ENCODE measurements around the gene AOAH. TPM values are rescaled to one million over a fixed set of nuclear protein-coding genes. Genes with fewer than 3 reads are reported as not detected.

Gene AOAH, protein sequence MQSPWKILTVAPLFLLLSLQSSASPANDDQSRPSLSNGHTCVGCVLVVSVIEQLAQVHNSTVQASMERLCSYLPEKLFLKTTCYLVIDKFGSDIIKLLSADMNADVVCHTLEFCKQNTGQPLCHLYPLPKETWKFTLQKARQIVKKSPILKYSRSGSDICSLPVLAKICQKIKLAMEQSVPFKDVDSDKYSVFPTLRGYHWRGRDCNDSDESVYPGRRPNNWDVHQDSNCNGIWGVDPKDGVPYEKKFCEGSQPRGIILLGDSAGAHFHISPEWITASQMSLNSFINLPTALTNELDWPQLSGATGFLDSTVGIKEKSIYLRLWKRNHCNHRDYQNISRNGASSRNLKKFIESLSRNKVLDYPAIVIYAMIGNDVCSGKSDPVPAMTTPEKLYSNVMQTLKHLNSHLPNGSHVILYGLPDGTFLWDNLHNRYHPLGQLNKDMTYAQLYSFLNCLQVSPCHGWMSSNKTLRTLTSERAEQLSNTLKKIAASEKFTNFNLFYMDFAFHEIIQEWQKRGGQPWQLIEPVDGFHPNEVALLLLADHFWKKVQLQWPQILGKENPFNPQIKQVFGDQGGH
- 18.6 TPM for polyA plus RNA-seq (2013)

DNA sequence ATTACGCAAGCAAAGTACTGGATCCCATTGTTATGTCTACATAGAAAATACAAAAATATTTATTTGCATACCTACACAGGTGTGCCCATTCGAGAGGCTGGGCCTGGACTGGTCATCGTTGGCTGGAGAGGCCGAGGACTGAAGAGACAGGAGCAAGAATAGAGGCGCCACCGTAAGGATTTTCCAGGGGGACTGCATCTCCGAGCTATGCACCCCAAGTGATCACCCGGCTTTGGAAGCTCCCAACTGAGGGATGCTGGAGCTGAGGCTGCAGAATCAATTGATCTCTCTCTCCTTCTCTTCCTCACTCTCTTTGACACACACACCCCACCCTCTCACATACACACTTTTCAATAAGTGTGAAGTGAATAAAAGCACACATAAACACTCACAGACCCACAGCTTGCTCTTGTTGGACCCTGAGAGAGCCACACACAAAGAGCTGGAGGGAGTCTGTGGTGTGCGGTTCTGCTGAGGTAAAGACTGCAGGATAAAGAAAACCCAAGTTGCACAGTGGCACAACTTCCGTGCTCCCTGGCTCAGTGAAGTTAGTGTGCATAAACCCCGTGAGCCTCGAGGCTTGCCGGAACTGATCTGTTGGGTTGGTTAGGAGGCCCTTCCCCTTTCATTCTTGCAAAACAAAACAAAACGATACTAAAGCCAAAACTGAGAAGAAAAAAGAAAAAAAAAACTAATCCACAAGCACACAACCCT is at the start of gene AOAH:
AOAH (minus strand) TSS at position 544 of the 714 bp plus-strand sequence; CDS start at position 198, 346 bp downstream.
- Histone ChIP-seq H3K9me3 (ENCODE audit: control extremely low read depth in 1 of 5, control insufficient read depth in 4 of 5, insufficient read depth in 2 of 5, low read depth in 1 of 5, low read length in 4 of 5) (peaks cover 0 to 3% (median 2%) of the 10 kb centered on the region in 5 experiments), H3K4me1 (ENCODE audit: control extremely low read depth in 1 of 4, control insufficient read depth in 4 of 4, insufficient read depth in 4 of 4, low read length in 3 of 4) (peaks cover 26 to 54% (median 42%) of the 10 kb centered on the region in 4 experiments), H3K36me3 (ENCODE audit: control insufficient read depth in 4 of 4, insufficient read depth in 4 of 4, low read length in 3 of 4) (no peaks in the 10 kb centered on the region), H3K4me3 (ENCODE audit: control insufficient read depth in 1 of 7, extremely low read depth in 1 of 7, insufficient read depth in 4 of 7, low read depth in 2 of 7, low read length in 6 of 7) (peak within 1 kb of the TSS in 6 of 7 experiments; percentile 35 to 70 (median 50)), H3K27ac (ENCODE audit: insufficient read depth in 1 of 2, low read depth in 1 of 2, low read length in 2 of 2, poor library complexity in 1 of 2, severe bottlenecking in 2 of 2) (peak within 1 kb of the TSS in 1 of 2 experiments; percentile 35), H3K27me3 (replicated peaks in 2 of 5; ENCODE audit: control insufficient read depth in 4 of 5, insufficient read depth in 5 of 5, low read length in 4 of 5) (peaks cover 0 to 8% (median 0%) of the 10 kb centered on the region in 5 experiments)
- DNase-seq = peak; percentile 85 to 96 (median 94)
- ChIA-PET CTCF (interaction anchor here (0.9 kb wide), 1 partner anchor 53 kb away, joined by 3 read pairs; no protein-coding TSS in a partner anchor), POLR2A (no interaction called here)
- WGBS (ENCODE audit: insufficient coverage) = 0% methylated on average over 2 of the region's 14 CpGs

- Histone ChIP-seq H3K27me3 (replicated peaks in 2 of 5; ENCODE audit: control insufficient read depth in 4 of 5, insufficient read depth in 5 of 5, low read length in 4 of 5) (no peaks in the 10 kb centered on the region), H3K27ac (ENCODE audit: insufficient read depth in 1 of 2, low read depth in 1 of 2, low read length in 2 of 2, poor library complexity in 1 of 2, severe bottlenecking in 2 of 2) (no peak overlapping the region), H3K4me3 (ENCODE audit: control insufficient read depth in 1 of 7, extremely low read depth in 1 of 7, insufficient read depth in 4 of 7, low read depth in 2 of 7, low read length in 6 of 7) (no peak overlapping the region), H3K36me3 (ENCODE audit: control insufficient read depth in 4 of 4, insufficient read depth in 4 of 4, low read length in 3 of 4) (no peaks in the 10 kb centered on the region), H3K9me3 (ENCODE audit: control extremely low read depth in 1 of 5, control insufficient read depth in 4 of 5, insufficient read depth in 2 of 5, low read depth in 1 of 5, low read length in 4 of 5) (no peaks in the 10 kb centered on the region), H3K4me1 (ENCODE audit: control extremely low read depth in 1 of 4, control insufficient read depth in 4 of 4, insufficient read depth in 4 of 4, low read length in 3 of 4) (no peaks in the 10 kb centered on the region)
- 100% methylated on average over 1 of the region's 1 CpG for WGBS (ENCODE audit: insufficient coverage)
- ChIA-PET POLR2A (no interaction called here), CTCF (interaction anchor here (1.5 kb wide), 1 partner anchor 8 kb away, joined by 4 read pairs; no protein-coding TSS in a partner anchor)
- no peak for DNase-seq
Measured at GRCh38 chr7:36766451-36766850, 42.2 kb upstream of the AOAH start.

GRCh38 chr7:36765605-36766004 is 41.3 kb upstream of the AOAH start:
- Histone ChIP-seq H3K4me3 (ENCODE audit: control insufficient read depth in 1 of 7, extremely low read depth in 1 of 7, insufficient read depth in 4 of 7, low read depth in 2 of 7, low read length in 6 of 7) (no peak overlapping the region), H3K27ac (ENCODE audit: insufficient read depth in 1 of 2, low read depth in 1 of 2, low read length in 2 of 2, poor library complexity in 1 of 2, severe bottlenecking in 2 of 2) (no peak overlapping the region), H3K36me3 (ENCODE audit: control insufficient read depth in 4 of 4, insufficient read depth in 4 of 4, low read length in 3 of 4) (no peaks in the 10 kb centered on the region), H3K27me3 (replicated peaks in 2 of 5; ENCODE audit: control insufficient read depth in 4 of 5, insufficient read depth in 5 of 5, low read length in 4 of 5) (no peaks in the 10 kb centered on the region), H3K4me1 (ENCODE audit: control extremely low read depth in 1 of 4, control insufficient read depth in 4 of 4, insufficient read depth in 4 of 4, low read length in 3 of 4) (no peaks in the 10 kb centered on the region), H3K9me3 (ENCODE audit: control extremely low read depth in 1 of 5, control insufficient read depth in 4 of 5, insufficient read depth in 2 of 5, low read depth in 1 of 5, low read length in 4 of 5) (no peaks in the 10 kb centered on the region)
- WGBS (ENCODE audit: insufficient coverage) = 0% methylated on average over 1 of the region's 4 CpGs
- DNase-seq = no peak
- CTCF ChIA-PET = no interaction called here
- POLR2A ChIA-PET = no interaction called here

- no peaks in the 10 kb centered on the region for H3K4me1 ChIP-seq (ENCODE audit: control extremely low read depth in 1 of 4, control insufficient read depth in 4 of 4, insufficient read depth in 4 of 4, low read length in 3 of 4)
- WGBS (ENCODE audit: insufficient coverage) = 75% methylated on average over 4 of the region's 5 CpGs
- H3K27ac ChIP-seq (ENCODE audit: insufficient read depth in 1 of 2, low read depth in 1 of 2, low read length in 2 of 2, poor library complexity in 1 of 2, severe bottlenecking in 2 of 2) = no peak overlapping the region
- no peaks in the 10 kb centered on the region for H3K36me3 ChIP-seq (ENCODE audit: control insufficient read depth in 4 of 4, insufficient read depth in 4 of 4, low read length in 3 of 4)
- no peak overlapping the region for H3K4me3 ChIP-seq (ENCODE audit: control insufficient read depth in 1 of 7, extremely low read depth in 1 of 7, insufficient read depth in 4 of 7, low read depth in 2 of 7, low read length in 6 of 7)
- H3K27me3 ChIP-seq (replicated peaks in 2 of 5; ENCODE audit: control insufficient read depth in 4 of 5, insufficient read depth in 5 of 5, low read length in 4 of 5) = no peaks in the 10 kb centered on the region
- no peak for DNase-seq
- no peaks in the 10 kb centered on the region for H3K9me3 ChIP-seq (ENCODE audit: control extremely low read depth in 1 of 5, control insufficient read depth in 4 of 5, insufficient read depth in 2 of 5, low read depth in 1 of 5, low read length in 4 of 5)
- ChIA-PET CTCF (no interaction called here), POLR2A (interaction anchor here (1.0 kb wide), 1 partner anchor 29 kb away, joined by 3 read pairs; no protein-coding TSS in a partner anchor)
Measured at GRCh38 chr7:36764929-36765328, 40.6 kb upstream of the AOAH start.

DNA sequence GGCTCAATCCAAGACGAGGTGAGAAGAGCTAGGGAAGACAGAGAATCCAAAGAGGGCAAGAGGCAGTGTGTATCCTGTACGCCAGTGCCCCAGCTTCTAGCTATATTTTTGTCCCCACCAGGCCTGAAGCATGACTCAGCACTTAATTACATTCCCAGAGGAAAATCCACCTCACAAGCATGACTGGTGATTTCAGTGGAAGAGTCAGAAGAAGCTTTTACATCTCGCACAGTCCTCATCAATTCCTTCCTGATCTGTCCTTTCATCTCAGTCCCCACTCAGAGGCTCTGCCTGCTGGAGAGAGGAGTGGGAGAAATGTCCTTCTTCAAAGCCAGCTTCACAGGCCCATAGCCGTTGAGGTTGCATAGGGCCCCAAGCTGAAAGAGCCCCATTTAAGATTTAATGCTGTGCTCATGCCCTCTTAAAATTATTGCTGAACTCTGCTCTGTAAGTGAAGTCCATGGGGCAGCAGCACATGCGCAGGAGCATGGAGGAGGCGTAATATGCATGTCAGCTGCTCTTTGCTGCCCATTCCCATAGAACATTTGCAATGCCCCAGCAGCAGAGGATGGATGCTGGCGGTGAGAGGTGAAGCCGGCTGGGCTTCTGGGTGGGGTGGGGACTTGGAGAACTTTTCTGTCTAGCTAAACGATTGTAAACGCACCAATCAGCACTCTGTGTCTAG is 39.0 kb upstream of the AOAH start:
- no peaks in the 10 kb centered on the region for H3K9me3 ChIP-seq (ENCODE audit: control extremely low read depth in 1 of 5, control insufficient read depth in 4 of 5, insufficient read depth in 2 of 5, low read depth in 1 of 5, low read length in 4 of 5)
- WGBS (ENCODE audit: insufficient coverage) = 96% methylated on average over 9 of the region's 10 CpGs
- no peaks in the 10 kb centered on the region for H3K27me3 ChIP-seq (replicated peaks in 2 of 5; ENCODE audit: control insufficient read depth in 4 of 5, insufficient read depth in 5 of 5, low read length in 4 of 5)
- no peak for DNase-seq
- ChIA-PET CTCF (interaction anchor here (1.1 to 1.4 kb wide), 3 partner anchors 9 to 16 kb away, joined by 3 to 4 read pairs (median 4); no protein-coding TSS in a partner anchor), POLR2A (no interaction called here)
- no peaks in the 10 kb centered on the region for H3K4me1 ChIP-seq (ENCODE audit: control extremely low read depth in 1 of 4, control insufficient read depth in 4 of 4, insufficient read depth in 4 of 4, low read length in 3 of 4)
- H3K27ac ChIP-seq (ENCODE audit: insufficient read depth in 1 of 2, low read depth in 1 of 2, low read length in 2 of 2, poor library complexity in 1 of 2, severe bottlenecking in 2 of 2) = no peak overlapping the region
- H3K36me3 ChIP-seq (ENCODE audit: control insufficient read depth in 4 of 4, insufficient read depth in 4 of 4, low read length in 3 of 4) = no peaks in the 10 kb centered on the region
- no peak overlapping the region for H3K4me3 ChIP-seq (ENCODE audit: control insufficient read depth in 1 of 7, extremely low read depth in 1 of 7, insufficient read depth in 4 of 7, low read depth in 2 of 7, low read length in 6 of 7)

- ChIA-PET POLR2A (no interaction called here), CTCF (interaction anchor here (1.4 kb wide), 2 partner anchors 9 to 15 kb away, joined by 3 to 4 read pairs; no protein-coding TSS in a partner anchor)
- no peaks in the 10 kb centered on the region for H3K27me3 ChIP-seq (replicated peaks in 2 of 5; ENCODE audit: control insufficient read depth in 4 of 5, insufficient read depth in 5 of 5, low read length in 4 of 5)
- no peak for DNase-seq
- WGBS (ENCODE audit: insufficient coverage) = 100% methylated on average over 2 of the region's 2 CpGs
- no peaks in the 10 kb centered on the region for H3K9me3 ChIP-seq (ENCODE audit: control extremely low read depth in 1 of 5, control insufficient read depth in 4 of 5, insufficient read depth in 2 of 5, low read depth in 1 of 5, low read length in 4 of 5)
- H3K27ac ChIP-seq (ENCODE audit: insufficient read depth in 1 of 2, low read depth in 1 of 2, low read length in 2 of 2, poor library complexity in 1 of 2, severe bottlenecking in 2 of 2) = no peak overlapping the region
- no peak overlapping the region for H3K4me3 ChIP-seq (ENCODE audit: control insufficient read depth in 1 of 7, extremely low read depth in 1 of 7, insufficient read depth in 4 of 7, low read depth in 2 of 7, low read length in 6 of 7)
- no peaks in the 10 kb centered on the region for H3K4me1 ChIP-seq (ENCODE audit: control extremely low read depth in 1 of 4, control insufficient read depth in 4 of 4, insufficient read depth in 4 of 4, low read length in 3 of 4)
- no peaks in the 10 kb centered on the region for H3K36me3 ChIP-seq (ENCODE audit: control insufficient read depth in 4 of 4, insufficient read depth in 4 of 4, low read length in 3 of 4)
Measured at GRCh38 chr7:36762394-36762793, 38.1 kb upstream of the AOAH start.
